Erythroblast (primary cell): Measurements from ENCODE around the gene RAB5IF.

ENCODE experiments used
- GATA1 ChIP-seq: IDR thresholded peaks from 2 replicates; pipeline ENCODE4 v1.6.1; 2011; ENCODE audit warnings: low read depth, mild to moderate bottlenecking, control low read depth, low read length, moderate library complexity
- POLR2A ChIP-seq: IDR thresholded peaks from 2 replicates; pipeline ENCODE4 v1.6.1; 2011; ENCODE audit warnings: mild to moderate bottlenecking, low read length

GRCh38 chr20:36606158-36607066 is 833 bp downstream of the RAB5IF start:
- TF ChIP-seq POLR2A (no peak), GATA1 (no peak)
